HL-60 (cell line): ENCODE results near the gene HSPA12A.

Experiments
- DNase-seq, 2 experiments: peaks; one replicate each; pipeline ENCODE4 v3.0.0-alpha.2; 2010 to 2020; ENCODE audit warnings: low read depth in 1 of 2, low spot score in 1 of 2
- H3K27ac ChIP-seq: fragments of 250-450 bp; sonication (Bioruptor Pico); replicated peaks from 2 replicates; pipeline ENCODE4 v1.5.1; 2020; ENCODE audit warnings: mild to moderate bottlenecking, moderate library complexity
- H3K27me3 ChIP-seq: fragments of 250-450 bp; sonication (Bioruptor Pico); 2 replicates; pipeline ENCODE4 v1.5.1; 2021; ENCODE audit warnings: mild to moderate bottlenecking, moderate library complexity; ENCODE audit not compliant: insufficient read depth, poor library complexity, severe bottlenecking
- H3K4me3 ChIP-seq: replicated peaks from 2 replicates; pipeline ENCODE4 v1.5.1; 2011; ENCODE audit warnings: mild to moderate bottlenecking, control low read depth, low read length; ENCODE audit not compliant: insufficient read depth
- CTCF ChIP-seq: IDR thresholded peaks from one replicate; pipeline ENCODE4 v1.5.1; 2011; ENCODE audit warnings: low read length, control low read depth, inconsistent platforms; ENCODE audit not compliant: insufficient read depth
- GABPA ChIP-seq: IDR thresholded peaks from 2 replicates; pipeline ENCODE4 v1.6.1; 2012; ENCODE audit warnings: low read depth
- POLR2AphosphoS5 ChIP-seq: IDR thresholded peaks from 2 replicates; pipeline ENCODE4 v1.6.1; 2012; ENCODE audit warnings: low read depth
- REST ChIP-seq: IDR thresholded peaks from 2 replicates; pipeline ENCODE4 v1.6.1; 2012; ENCODE audit warnings: low read depth; ENCODE audit not compliant: insufficient replicate concordance
- SPI1 ChIP-seq: IDR thresholded peaks from 2 replicates; pipeline ENCODE4 v1.6.1; 2012; ENCODE audit warnings: low read depth, mild to moderate bottlenecking, borderline replicate concordance

Gene HSPA12A

GRCh38 chr10:116766837-116767634, 24.7 kb upstream of the HSPA12A start:
- DNase-seq, result no peak
- H3K27me3 ChIP-seq, result no peaks in the 10 kb centered on the region
- no peak for TF ChIP-seq CTCF
- TF ChIP-seq POLR2AphosphoS5, result no peak
- TF ChIP-seq GABPA, result no peak
- TF ChIP-seq SPI1, result no peak
- no peak for TF ChIP-seq REST
- H3K4me3 ChIP-seq, result no peak overlapping the region
- no peak overlapping the region for H3K27ac ChIP-seq

- TF ChIP-seq GABPA (no peak), REST (no peak), POLR2AphosphoS5 (no peak), SPI1 (no peak), CTCF (no peak)
- no peak for DNase-seq
- Histone ChIP-seq H3K27ac (no peak overlapping the region), H3K27me3 (no peaks in the 10 kb centered on the region), H3K4me3 (no peak overlapping the region)
Observed at GRCh38 chr10:116766241-116766827, 24.0 kb upstream of the HSPA12A start.

GRCh38 chr10:116765648-116766081, 23.3 kb upstream of the HSPA12A start:
- H3K27me3 ChIP-seq, result no peaks in the 10 kb centered on the region

More at GRCh38 chr10:116765648-116766081, 23.3 kb upstream of the HSPA12A start:
- no peak for DNase-seq
- no peak overlapping the region for H3K27ac ChIP-seq
- TF ChIP-seq REST, result no peak
- TF ChIP-seq CTCF, result peak; percentile 2
- no peak for TF ChIP-seq POLR2AphosphoS5
- TF ChIP-seq SPI1, result no peak
- no peak overlapping the region for H3K4me3 ChIP-seq
